Measurements from ENCODE around the gene TBC1D24. TPM values are rescaled to one million over a fixed set of nuclear protein-coding genes. Genes with fewer than 3 reads are reported as not detected.
A peak's percentile ranks its signal among the peaks of the same experiment; 100 is the strongest.

Gene TBC1D24
- total and polyA plus RNA-seq, 2 experiments from 2014 or later = 5.4 to 21.0 TPM

- TF ChIP-seq CTCF (conservative IDR thresholded peaks at IDR 0.05; ENCODE audit: low read depth in 2 of 2) = peak; percentile 28 to 31; a peak in 3 of 4 replicates
Observed at GRCh38 chr16:2432286-2432685, 42.6 kb upstream of the TBC1D24 start (continued).

GRCh38 chr16:2432801-2433505 lies 42.0 kb upstream of the TBC1D24 start:
- Histone ChIP-seq H3K27ac (ENCODE audit: low read depth) (no peak overlapping the region), H3K27me3 (ENCODE audit: insufficient read depth) (no peaks in the 10 kb centered on the region), H3K4me2 (no peak overlapping the region), H3F3A (replicated peaks; ENCODE audit: low read depth) (0 out of 2 replicates have a peak, but pooled peaks cover 14% of the 10 kb centered on the region), H2AFZ (no peak overlapping the region), H4K20me1 (replicated peaks; ENCODE audit: insufficient read depth) (peaks cover 26% of the 10 kb centered on the region), H3K4me1 (ENCODE audit: insufficient read depth) (peaks cover 11% of the 10 kb centered on the region; the same call in 1 of the 2 replicates), H3K79me2 (replicated peaks; ENCODE audit: insufficient read depth) (peaks cover 27% of the 10 kb centered on the region), H3K4me3 (no peak overlapping the region), H3K36me3 (ENCODE audit: insufficient read depth) (peaks cover 29% of the 10 kb centered on the region), H3K9me2 (ENCODE audit: insufficient read depth) (no peaks in the 10 kb centered on the region)
- Mint-ChIP-seq H3K36me3 (ENCODE audit: low read depth) (peaks cover 73% of the 10 kb centered on the region), H3K9me3 (no peaks in the 10 kb centered on the region; the same call in 2 of the 3 replicates), H3K27ac (no peak overlapping the region), H3K27me3 (ENCODE audit: insufficient read depth, low read depth, poor library complexity) (peaks cover 17% of the 10 kb centered on the region), H3K4me1 (peaks cover 16% of the 10 kb centered on the region), H3K4me3 (no peak overlapping the region)
- ATAC-seq = no peak
- no peak for DNase-seq (ENCODE audit: low spot score)
- TF ChIP-seq ETS1 (IDR thresholded peaks at IDR 0.05) (no peak), REST (IDR thresholded peaks at IDR 0.05; ENCODE audit: unreplicated experiment) (no peak), ZNF331 (CRISPR knock-in tag; IDR thresholded peaks at IDR 0.05; ENCODE audit: low read depth) (no peak), EZH2 (IDR thresholded peaks at IDR 0.05; ENCODE audit: low read depth, unreplicated experiment) (no peak), JUNB (IDR thresholded peaks at IDR 0.05; ENCODE audit: unreplicated experiment) (no peak), CTCF (conservative IDR thresholded peaks at IDR 0.05; ENCODE audit: low read depth in 2 of 2) (no peak), POLR2AphosphoS5 (IDR thresholded peaks at IDR 0.05; ENCODE audit: low read depth) (no peak), EZH2phosphoT487 (IDR thresholded peaks at IDR 0.05; ENCODE audit: unreplicated experiment) (no peak)
